HepG2 (cell line): ENCODE results near the gene OTUD7B.

Experiments used
- ATF3 ChIP-seq: sonication (generic); formaldehyde crosslinking; IDR thresholded peaks from 2 replicates; pipeline ENCODE4 v1.4.0; 2020; ENCODE audit warnings: missing genetic modification reagents
- CTCF ChIP-seq: sonication (generic); formaldehyde crosslinking; IDR thresholded peaks from 2 replicates; pipeline ENCODE4 v1.5.0; 2020; ENCODE audit warnings: mild to moderate bottlenecking, missing genetic modification reagents, moderate library complexity
- FOXP4 ChIP-seq: sonication (generic); formaldehyde crosslinking; IDR thresholded peaks from 2 replicates; pipeline ENCODE4 v1.4.0; 2020; ENCODE audit warnings: missing genetic modification reagents
- JUN ChIP-seq: sonication (generic); formaldehyde crosslinking; IDR thresholded peaks from 2 replicates; pipeline ENCODE4 v1.4.0; 2020; ENCODE audit warnings: mild to moderate bottlenecking, missing genetic modification reagents
- MYNN ChIP-seq: sonication (generic); formaldehyde crosslinking; IDR thresholded peaks from 2 replicates; pipeline ENCODE4 v1.4.0; 2020; ENCODE audit warnings: mild to moderate bottlenecking, low read depth, missing genetic modification reagents
- PBX2 ChIP-seq: IDR thresholded peaks from 2 replicates; pipeline ENCODE4 v1.6.1; 2016; ENCODE audit warnings: control low read depth
- RFX3 ChIP-seq: IDR thresholded peaks from 2 replicates; pipeline ENCODE4 v1.6.1; 2016; ENCODE audit warnings: missing biosample characterization, missing genetic modification reagents
- USF2 ChIP-seq, 2 experiments: sonication (generic) in 1 of 2; formaldehyde crosslinking in 1 of 2; IDR thresholded peaks; 2 replicates each; pipeline versions ENCODE4 v1.5.1 to v1.6.1; 2011 to 2020; ENCODE audit warnings: borderline replicate concordance in 1 of 2, low read depth in 1 of 2, low read length in 1 of 2, mild to moderate bottlenecking in 1 of 2, missing genetic modification reagents in 1 of 2, moderate library complexity in 1 of 2
- ZNF766 ChIP-seq: sonication (generic); formaldehyde crosslinking; IDR thresholded peaks from 2 replicates; pipeline ENCODE4 v1.5.0; 2020; ENCODE audit warnings: missing genetic modification reagents, borderline replicate concordance

- TF ChIP-seq USF2 (IDR thresholded peaks at IDR 0.05; ENCODE audit: low read depth, low read length) (no peak), USF2 (CRISPR knock-in tag; IDR thresholded peaks at IDR 0.05; ENCODE audit: borderline replicate concordance) (no peak), PBX2 (no peak), JUN (CRISPR knock-in tag) (no peak), FOXP4 (no peak), ATF3 (CRISPR knock-in tag) (no peak), RFX3 (CRISPR knock-in tag) (no peak), MYNN (CRISPR knock-in tag) (no peak), CTCF (no peak), ZNF766 (no peak)
These were observed 70.1 kb downstream of the OTUD7B start for GRCh38 chr1:149940427-149940826.
